Loucy (cell line): ENCODE results near the gene SORD.
"Not testable (repeated sequence)": the region's sequence is repeated elsewhere in the genome, so short reads cannot be mapped to it uniquely, and the experiment has no call there.

ENCODE experiments used
- H2AFZ ChIP-seq: fragments of 200-600 bp; sonication (generic); 2 replicates; pipeline ENCODE4 v1.6.0; 2016; ENCODE audit warnings: antibody characterized with exemption, mild to moderate bottlenecking, low read length, moderate library complexity
- H3F3A ChIP-seq: fragments of 200-600 bp; 2 replicates; pipeline ENCODE4 v1.6.0; 2016; ENCODE audit warnings: antibody characterized with exemption, low read depth, mild to moderate bottlenecking
- H3K27me3 ChIP-seq: fragments of 200-600 bp; sonication (generic); 2 replicates; pipeline ENCODE4 v1.6.1; 2014; ENCODE audit warnings: low read length, mild to moderate bottlenecking; ENCODE audit not compliant: insufficient read depth, poor library complexity, severe bottlenecking
- H3K36me3 ChIP-seq: fragments of 200-600 bp; sonication (generic); 2 replicates; pipeline ENCODE4 v1.6.1; 2016; ENCODE audit warnings: low read length; ENCODE audit not compliant: insufficient read depth
- H3K4me1 ChIP-seq: fragments of 200-600 bp; sonication (generic); 2 replicates; pipeline ENCODE4 v1.5.1; 2014; ENCODE audit warnings: low read length, mild to moderate bottlenecking; ENCODE audit not compliant: insufficient read depth, poor library complexity, severe bottlenecking
- H3K4me2 ChIP-seq: fragments of 200-600 bp; sonication (generic); 2 replicates; pipeline ENCODE4 v1.6.0; 2014; ENCODE audit warnings: antibody characterized with exemption, low read length, low read depth, mild to moderate bottlenecking; ENCODE audit not compliant: poor library complexity, severe bottlenecking
- H3K4me3 ChIP-seq: fragments of 200-600 bp; sonication (generic); 2 replicates; pipeline ENCODE4 v1.5.1; 2014; ENCODE audit warnings: low read length, mild to moderate bottlenecking, mixed read lengths; ENCODE audit not compliant: poor library complexity, severe bottlenecking
- H3K79me2 ChIP-seq: fragments of 200-600 bp; sonication (generic); 2 replicates; pipeline ENCODE4 v1.6.1; 2014; ENCODE audit warnings: low read length; ENCODE audit not compliant: insufficient read depth
- H3K9ac ChIP-seq: fragments of 200-600 bp; sonication (generic); 2 replicates; pipeline ENCODE4 v1.6.0; 2014; ENCODE audit warnings: mild to moderate bottlenecking, low read depth, low read length, moderate library complexity; ENCODE audit not compliant: poor library complexity, severe bottlenecking
- H3K9me2 ChIP-seq: fragments of 200-600 bp; sonication (generic); replicated peaks from 2 replicates; pipeline ENCODE4 v1.6.1; 2016; ENCODE audit warnings: low read depth, low read length, mixed read lengths
- H3K9me3 ChIP-seq: fragments of 200-600 bp; sonication (generic); 2 replicates; pipeline ENCODE4 v1.6.1; 2014; ENCODE audit warnings: mild to moderate bottlenecking, antibody characterized with exemption, low read length, low read depth; ENCODE audit not compliant: insufficient read depth
- H4K20me1 ChIP-seq: fragments of 200-600 bp; sonication (generic); 2 replicates; pipeline ENCODE4 v1.6.0; 2014; ENCODE audit warnings: antibody characterized with exemption, low read length, mild to moderate bottlenecking; ENCODE audit not compliant: insufficient read depth, poor library complexity, severe bottlenecking
- CTCF ChIP-seq: fragments of 200-600 bp; sonication (generic); conservative IDR thresholded peaks from 2 replicates; pipeline ENCODE4 v1.5.1; 2014; ENCODE audit warnings: mild to moderate bottlenecking, antibody characterized with exemption, low read length
- EZH2phosphoT487 ChIP-seq: fragments of 200-600 bp; IDR thresholded peaks from 2 replicates; pipeline ENCODE4 v1.6.1; 2018; ENCODE audit warnings: antibody characterized with exemption, mild to moderate bottlenecking, moderate library complexity, borderline replicate concordance

Gene SORD

GRCh38 chr15:45003731-45004410 lies 19.1 kb upstream of the SORD start:
- not testable (repeated sequence) for H2AFZ ChIP-seq, H3K9ac ChIP-seq, H3F3A ChIP-seq, H3K4me1 ChIP-seq, H3K9me2 ChIP-seq, H3K36me3 ChIP-seq, H3K4me3 ChIP-seq, H3K27me3 ChIP-seq, H3K4me2 ChIP-seq, H4K20me1 ChIP-seq, H3K79me2 ChIP-seq
- peaks cover 10% of the 10 kb centered on the region; the same call in 1 of the 2 replicates for H3K9me3 ChIP-seq

GRCh38 chr15:45004590-45005175 lies 18.3 kb upstream of the SORD start:
- H2AFZ ChIP-seq, H3K4me1 ChIP-seq, H3F3A ChIP-seq, H3K4me2 ChIP-seq, H3K9me2 ChIP-seq, H3K36me3 ChIP-seq, H4K20me1 ChIP-seq, H3K27me3 ChIP-seq, H3K4me3 ChIP-seq, H3K79me2 ChIP-seq, H3K9ac ChIP-seq: not testable (repeated sequence)
- H3K9me3 ChIP-seq: peaks cover 10% of the 10 kb centered on the region; the same call in 1 of the 2 replicates

- Histone ChIP-seq H3K4me2 (no peak overlapping the region), H3K9ac (no peak overlapping the region), H3F3A (no peaks in the 10 kb centered on the region), H3K4me3 (no peak overlapping the region), H3K79me2 (no peaks in the 10 kb centered on the region), H4K20me1 (no peaks in the 10 kb centered on the region), H3K9me3 (peaks cover 10% of the 10 kb centered on the region; the same call in 1 of the 2 replicates), H3K27me3 (no peaks in the 10 kb centered on the region), H3K9me2 (no peaks in the 10 kb centered on the region), H2AFZ (no peak overlapping the region), H3K4me1 (no peaks in the 10 kb centered on the region), H3K36me3 (no peaks in the 10 kb centered on the region)
- TF ChIP-seq EZH2phosphoT487 (no peak), CTCF (no peak)
Measured at GRCh38 chr15:45009046-45009445, 13.9 kb upstream of the SORD start.

GRCh38 chr15:45015114-45015513 lies 7.9 kb upstream of the SORD start:
- H3K36me3 ChIP-seq, H3K27me3 ChIP-seq, H3K4me1 ChIP-seq, H3K9me2 ChIP-seq, H3K9me3 ChIP-seq, H3F3A ChIP-seq, H4K20me1 ChIP-seq, H3K9ac ChIP-seq, H3K79me2 ChIP-seq, H2AFZ ChIP-seq, H3K4me3 ChIP-seq, H3K4me2 ChIP-seq: not testable (repeated sequence)

GRCh38 chr15:45020222-45020900 lies 2.6 kb upstream of the SORD start:
- H3K4me3 ChIP-seq, H3K4me2 ChIP-seq, H3K36me3 ChIP-seq, H3F3A ChIP-seq, H4K20me1 ChIP-seq, H3K9ac ChIP-seq, H3K27me3 ChIP-seq, H3K9me3 ChIP-seq, H3K9me2 ChIP-seq, H2AFZ ChIP-seq: not testable (repeated sequence)
- Histone ChIP-seq H3K79me2 (peaks cover 13% of the 10 kb centered on the region), H3K4me1 (peaks cover 12% of the 10 kb centered on the region)

- H3K36me3 ChIP-seq, H3K9me3 ChIP-seq, H3K27me3 ChIP-seq, H3K9me2 ChIP-seq, H3K4me2 ChIP-seq, H3F3A ChIP-seq, H2AFZ ChIP-seq, H3K4me3 ChIP-seq, H3K9ac ChIP-seq, H4K20me1 ChIP-seq: not testable (repeated sequence)
- Histone ChIP-seq H3K79me2 (peaks cover 13% of the 10 kb centered on the region), H3K4me1 (peaks cover 15% of the 10 kb centered on the region)
Measured at GRCh38 chr15:45020901-45021259, 2.1 kb upstream of the SORD start.
